ENCODE results near the gene EEF1A2.

DNA sequence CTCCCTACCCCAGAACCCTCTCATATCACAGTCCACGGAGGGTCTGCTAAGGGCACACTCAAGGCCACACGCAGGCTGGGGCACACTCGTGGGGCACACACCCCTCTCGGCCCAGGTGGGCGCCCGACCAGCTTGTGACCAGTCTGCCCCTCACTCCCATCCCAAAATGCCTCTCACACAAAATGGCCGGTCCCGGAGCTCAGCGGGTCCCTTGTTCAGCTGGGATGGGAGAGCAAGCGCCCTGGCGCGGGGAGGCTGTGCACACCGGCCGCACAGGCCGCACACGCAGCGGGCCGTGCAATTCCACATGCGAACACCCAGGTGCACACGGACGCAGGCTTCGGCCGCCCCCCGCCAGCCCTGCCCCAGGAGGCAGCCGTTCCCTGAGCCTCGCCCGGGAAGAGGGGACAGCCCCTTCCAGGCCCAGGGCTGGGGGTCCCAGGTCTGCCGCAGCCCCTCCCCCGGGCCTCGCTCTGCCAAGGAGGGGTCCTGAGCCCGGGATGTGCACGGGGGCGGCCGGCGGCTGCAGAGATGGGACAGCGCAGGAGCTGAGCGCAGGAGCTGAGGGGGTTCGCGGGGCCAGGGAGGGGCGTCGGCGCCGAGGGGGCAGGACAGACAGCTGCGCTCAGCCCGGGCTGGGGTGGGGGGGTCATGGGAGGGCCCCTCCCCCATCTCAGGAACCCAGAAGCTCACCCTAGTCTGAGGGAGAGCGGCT, 27.7 kb downstream of the EEF1A2 start:
- TF ChIP-seq, protein P1, sequence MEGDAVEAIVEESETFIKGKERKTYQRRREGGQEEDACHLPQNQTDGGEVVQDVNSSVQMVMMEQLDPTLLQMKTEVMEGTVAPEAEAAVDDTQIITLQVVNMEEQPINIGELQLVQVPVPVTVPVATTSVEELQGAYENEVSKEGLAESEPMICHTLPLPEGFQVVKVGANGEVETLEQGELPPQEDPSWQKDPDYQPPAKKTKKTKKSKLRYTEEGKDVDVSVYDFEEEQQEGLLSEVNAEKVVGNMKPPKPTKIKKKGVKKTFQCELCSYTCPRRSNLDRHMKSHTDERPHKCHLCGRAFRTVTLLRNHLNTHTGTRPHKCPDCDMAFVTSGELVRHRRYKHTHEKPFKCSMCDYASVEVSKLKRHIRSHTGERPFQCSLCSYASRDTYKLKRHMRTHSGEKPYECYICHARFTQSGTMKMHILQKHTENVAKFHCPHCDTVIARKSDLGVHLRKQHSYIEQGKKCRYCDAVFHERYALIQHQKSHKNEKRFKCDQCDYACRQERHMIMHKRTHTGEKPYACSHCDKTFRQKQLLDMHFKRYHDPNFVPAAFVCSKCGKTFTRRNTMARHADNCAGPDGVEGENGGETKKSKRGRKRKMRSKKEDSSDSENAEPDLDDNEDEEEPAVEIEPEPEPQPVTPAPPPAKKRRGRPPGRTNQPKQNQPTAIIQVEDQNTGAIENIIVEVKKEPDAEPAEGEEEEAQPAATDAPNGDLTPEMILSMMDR (IDR thresholded peaks at IDR 0.05), result no peak
- TF ChIP-seq POLR2A (IDR thresholded peaks at IDR 0.05; ENCODE audit: low read depth), result no peak
